ENCODE results near the gene MRGPRE. TPM values are rescaled to one million over a fixed set of nuclear protein-coding genes. Genes with fewer than 3 reads are reported as not detected.

MRGPRE gene
- total RNA-seq, 1 experiment from 2014 or later: not detected

GRCh38 chr11:3178349-3178748 is 53.9 kb downstream of the MRGPRE start (continued):
- no peak for TF ChIP-seq NFYB (CRISPR knock-in tag; conservative IDR thresholded peaks at IDR 0.05; ENCODE audit: low read depth)
- no peak for TF ChIP-seq ZBTB21 (CRISPR knock-in tag; IDR thresholded peaks at IDR 0.05; ENCODE audit: borderline replicate concordance)
- TF ChIP-seq GABPB1 (CRISPR knock-in tag; IDR thresholded peaks at IDR 0.05): no peak

- CTCF ChIA-PET: no interaction called here
- no peak overlapping the region for H3K4me3 Mint-ChIP-seq
- peaks cover 39% of the 10 kb centered on the region for H3K9me3 Mint-ChIP-seq
- DNase-seq (ENCODE audit: low spot score) (no peak), ATAC-seq (no peak)
- H3K27me3 Mint-ChIP-seq (ENCODE audit: low read depth): peaks cover 16% of the 10 kb centered on the region
- H3K27ac Mint-ChIP-seq: no peak overlapping the region
- no peak for TF ChIP-seq GRHL2 (CRISPR knock-in tag; IDR thresholded peaks at IDR 0.05; ENCODE audit: insufficient replicate concordance, severe bottlenecking)
- TF ChIP-seq NFYB (CRISPR knock-in tag; conservative IDR thresholded peaks at IDR 0.05; ENCODE audit: low read depth): no peak
- TF ChIP-seq ZMAT4 (CRISPR knock-in tag; IDR thresholded peaks at IDR 0.05): no peak
- no peak for TF ChIP-seq SMAD4 (CRISPR knock-in tag; IDR thresholded peaks at IDR 0.05)
- H3K4me1 Mint-ChIP-seq: no peaks in the 10 kb centered on the region
- H3K36me3 Mint-ChIP-seq: peaks cover 8% of the 10 kb centered on the region; the same call in 1 of the 2 replicates
- POLR2A ChIA-PET: no interaction called here
Observed at GRCh38 chr11:3177931-3178330, 54.3 kb downstream of the MRGPRE start.

Other genes starting within 250 kb of the MRGPRE start
- gene NAP1L4, start 240.1 kb downstream of the MRGPRE start, total RNA-seq (2021): 160 to 189 TPM (median 181 TPM) in 3 replicates
- 57.9 to 92.0 TPM (median 62.0 TPM) in 3 replicates for gene CARS1, start 175.0 kb downstream of the MRGPRE start, total RNA-seq (2021)
- 13.1 to 17.7 TPM (median 14.8 TPM) in 3 replicates for gene OSBPL5, start 67.1 kb downstream of the MRGPRE start, total RNA-seq (2021)
- gene MRGPRG, start 13.6 kb downstream of the MRGPRE start, total RNA-seq (2021): not detected in 3 replicates
- 72.7 to 85.5 TPM (median 74.2 TPM) in 3 replicates for gene ZNF195, start 146.7 kb upstream of the MRGPRE start, total RNA-seq (2021)

All from WTC11 (cell line).